SK-N-DZ (cell line): ENCODE data around the gene ALOX12B.
"Not testable (repeated sequence)": the region's sequence is repeated elsewhere in the genome, so short reads cannot be mapped to it uniquely, and the experiment has no call there.

Experiments used
- DNase-seq: peaks from one replicate; pipeline ENCODE4 v3.0.0-alpha.2; 2015; ENCODE audit warnings: low spot score

Gene ALOX12B

GRCh38 chr17:8089728-8090127 is 2.2 kb upstream of the ALOX12B start:
- DNase-seq = no peak

- DNase-seq = no peak
Measured at GRCh38 chr17:8087952-8088230, 375 bp upstream of the ALOX12B start.

GRCh38 chr17:8084250-8084649 is 3.3 kb downstream of the ALOX12B start:
- DNase-seq = no peak

- DNase-seq = no peak
Measured at GRCh38 chr17:8082292-8082691, 5.2 kb downstream of the ALOX12B start.

GRCh38 chr17:8081876-8082275 is 5.6 kb downstream of the ALOX12B start:
- DNase-seq = no peak

- DNase-seq = no peak
Measured at GRCh38 chr17:8080799-8081219, 6.7 kb downstream of the ALOX12B start.

GRCh38 chr17:8080208-8080798 is 7.2 kb downstream of the ALOX12B start:
- no peak for DNase-seq

GRCh38 chr17:8079291-8080207 is 8.0 kb downstream of the ALOX12B start:
- peak; percentile 71 for DNase-seq

- DNase-seq = not testable (repeated sequence)
Measured at GRCh38 chr17:8077939-8078338, 9.6 kb downstream of the ALOX12B start.

GRCh38 chr17:8076502-8077266 is 10.8 kb downstream of the ALOX12B start:
- DNase-seq = no peak

- no peak for DNase-seq
Measured at GRCh38 chr17:8075574-8076342, 11.8 kb downstream of the ALOX12B start.

GRCh38 chr17:8075081-8075480 is 12.4 kb downstream of the ALOX12B start:
- DNase-seq = no peak

- DNase-seq = no peak
Measured at GRCh38 chr17:8074554-8074953, 13.0 kb downstream of the ALOX12B start.

- DNase-seq = peak; percentile 62
Measured at GRCh38 chr17:8073627-8074484, 13.7 kb downstream of the ALOX12B start.

GRCh38 chr17:8072729-8073461 is 14.6 kb downstream of the ALOX12B start:
- no peak for DNase-seq

GRCh38 chr17:8072341-8072728 is 15.2 kb downstream of the ALOX12B start:
- DNase-seq = no peak

GRCh38 chr17:8071496-8071895 is 16.0 kb downstream of the ALOX12B start:
- no peak for DNase-seq

GRCh38 chr17:8069587-8069860 is 18.0 kb downstream of the ALOX12B start:
- no peak for DNase-seq

- no peak for DNase-seq
Measured at GRCh38 chr17:8068736-8069586, 18.6 kb downstream of the ALOX12B start.
